Endodermal cell (in vitro differentiated cells): ENCODE results near the gene SPRR4. TPM values are rescaled to one million over a fixed set of nuclear protein-coding genes. Genes with fewer than 3 reads are reported as not detected.

ENCODE experiments used
- DNase-seq: peaks from one replicate; pipeline ENCODE4 v3.0.0-alpha.2; 2017
- H3K27ac ChIP-seq: 2 replicates; pipeline ENCODE4 v1.5.1; 2013; ENCODE audit warnings: mild to moderate bottlenecking, low read depth, low read length, moderate library complexity
- H3K27me3 ChIP-seq: 2 replicates; pipeline ENCODE4 v1.6.1; 2013; ENCODE audit warnings: mild to moderate bottlenecking, low read length, moderate library complexity; ENCODE audit not compliant: insufficient read depth, control insufficient read depth, poor library complexity, severe bottlenecking
- H3K36me3 ChIP-seq: 2 replicates; pipeline ENCODE4 v1.7.0; 2013; ENCODE audit warnings: mild to moderate bottlenecking, low read length, moderate library complexity; ENCODE audit not compliant: control insufficient read depth, insufficient read depth
- H3K4me1 ChIP-seq: one replicate; pipeline ENCODE4 v1.7.0; 2013; ENCODE audit warnings: low read length; ENCODE audit not compliant: control insufficient read depth, insufficient read depth
- H3K4me3 ChIP-seq: 2 replicates; pipeline ENCODE4 v1.5.1; 2013; ENCODE audit warnings: mild to moderate bottlenecking, low read length, moderate library complexity
- H3K9ac ChIP-seq: 2 replicates; pipeline ENCODE4 v1.6.1; 2013; ENCODE audit warnings: mild to moderate bottlenecking, low read length, moderate library complexity; ENCODE audit not compliant: poor library complexity, severe bottlenecking; ENCODE audit errors: extremely low read depth
- H3K9me3 ChIP-seq: 2 replicates; pipeline ENCODE4 v1.6.1; 2013; ENCODE audit warnings: mild to moderate bottlenecking, low read length, moderate library complexity; ENCODE audit not compliant: control insufficient read depth
- H3K27ac Mint-ChIP-seq: 2 replicates; pipeline ENCODE4 v1.8.0; 2020; ENCODE audit warnings: mixed read lengths
- H3K27me3 Mint-ChIP-seq: 2 replicates; pipeline ENCODE4 v1.8.0; 2021; ENCODE audit warnings: mild to moderate bottlenecking, mixed read lengths; ENCODE audit not compliant: insufficient read depth
- H3K36me3 Mint-ChIP-seq: 2 replicates; pipeline ENCODE4 v1.8.0; 2020; ENCODE audit warnings: low read depth, mixed read lengths
- H3K4me1 Mint-ChIP-seq: 2 replicates; pipeline ENCODE4 v1.8.0; 2020; ENCODE audit warnings: mixed read lengths
- H3K4me3 Mint-ChIP-seq: 2 replicates; pipeline ENCODE4 v1.8.0; 2020; ENCODE audit warnings: mild to moderate bottlenecking, moderate library complexity, mixed read lengths
- H3K9me3 Mint-ChIP-seq: 2 replicates; pipeline ENCODE4 v1.8.0; 2020; ENCODE audit warnings: mild to moderate bottlenecking, mixed read lengths
- WGBS, 2 experiments: methylation state at CpG; one replicate each; pipeline versions ENCODE4 v1.1.5 to v1.1.7; 2013; ENCODE audit warnings: missing lambda C conversion rate in 2 of 2, mixed read lengths in 1 of 2; ENCODE audit not compliant: insufficient coverage in 1 of 2, insufficient read length in 1 of 2; 5-methylcytosine and 5-hydroxymethylcytosine counted together
- total RNA-seq, 2 donors: library from RNA; stranded (reverse); fragmentation: NEBNext Ultra II Directional in 1 of 2; extraction: Animal tissue kit (Norgen Biotek cat#: 25700) in 1 of 2; gene quantifications; 2 replicates in 1 of 2; 3 replicates in 1 of 2; pipeline ENCODE4 v1.2.1, GENCODE V29; 2021
- TF ChIP-seq, protein P1 (sequence below): fragments of 200-600 bp; sonication (generic); conservative IDR thresholded peaks from 2 replicates; pipeline ENCODE4 v1.5.0; 2021; ENCODE audit warnings: antibody characterized with exemption, mild to moderate bottlenecking

The SPRR4 gene
- total RNA-seq, 2 donors from 2014 or later: not detected

DNA sequence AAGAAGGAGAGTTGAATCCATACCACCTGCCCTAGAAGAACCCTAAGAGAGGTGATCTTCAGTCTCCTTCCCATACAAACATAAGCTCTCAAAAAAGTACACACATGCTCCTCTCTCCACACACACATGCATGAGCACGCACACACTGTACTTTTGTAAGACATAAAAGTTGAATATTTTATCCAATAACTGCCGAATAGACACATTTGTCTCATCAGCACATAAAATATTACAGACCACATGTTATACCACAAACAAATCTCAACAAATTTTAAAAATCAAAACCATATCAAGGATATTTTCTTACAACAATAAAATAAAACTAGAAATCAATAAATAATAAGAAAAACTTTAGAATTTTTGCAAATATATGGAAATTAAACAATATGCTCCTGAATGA, 16.1 kb downstream of the SPRR4 start:
- Mint-ChIP-seq H3K27me3 (peaks cover 16% of the 10 kb centered on the region), H3K4me3 (no peak overlapping the region), H3K4me1 (no peaks in the 10 kb centered on the region), H3K27ac (no peak overlapping the region), H3K36me3 (no peaks in the 10 kb centered on the region), H3K9me3 (peaks cover 36% of the 10 kb centered on the region)
- TF ChIP-seq, protein P1, sequence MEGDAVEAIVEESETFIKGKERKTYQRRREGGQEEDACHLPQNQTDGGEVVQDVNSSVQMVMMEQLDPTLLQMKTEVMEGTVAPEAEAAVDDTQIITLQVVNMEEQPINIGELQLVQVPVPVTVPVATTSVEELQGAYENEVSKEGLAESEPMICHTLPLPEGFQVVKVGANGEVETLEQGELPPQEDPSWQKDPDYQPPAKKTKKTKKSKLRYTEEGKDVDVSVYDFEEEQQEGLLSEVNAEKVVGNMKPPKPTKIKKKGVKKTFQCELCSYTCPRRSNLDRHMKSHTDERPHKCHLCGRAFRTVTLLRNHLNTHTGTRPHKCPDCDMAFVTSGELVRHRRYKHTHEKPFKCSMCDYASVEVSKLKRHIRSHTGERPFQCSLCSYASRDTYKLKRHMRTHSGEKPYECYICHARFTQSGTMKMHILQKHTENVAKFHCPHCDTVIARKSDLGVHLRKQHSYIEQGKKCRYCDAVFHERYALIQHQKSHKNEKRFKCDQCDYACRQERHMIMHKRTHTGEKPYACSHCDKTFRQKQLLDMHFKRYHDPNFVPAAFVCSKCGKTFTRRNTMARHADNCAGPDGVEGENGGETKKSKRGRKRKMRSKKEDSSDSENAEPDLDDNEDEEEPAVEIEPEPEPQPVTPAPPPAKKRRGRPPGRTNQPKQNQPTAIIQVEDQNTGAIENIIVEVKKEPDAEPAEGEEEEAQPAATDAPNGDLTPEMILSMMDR: no peak
- Histone ChIP-seq H3K27me3 (no peaks in the 10 kb centered on the region), H3K9me3 (peaks cover 25% of the 10 kb centered on the region), H3K27ac (no peak overlapping the region), H3K36me3 (no peaks in the 10 kb centered on the region), H3K4me1 (no peaks in the 10 kb centered on the region), H3K4me3 (no peak overlapping the region), H3K9ac (no peak overlapping the region)
- no peak for DNase-seq
- 64% methylated on average over 2 of the region's 2 CpGs; no CpG with 5 or more reads in 1 of the 2 experiments for WGBS, 2 experiments

DNA sequence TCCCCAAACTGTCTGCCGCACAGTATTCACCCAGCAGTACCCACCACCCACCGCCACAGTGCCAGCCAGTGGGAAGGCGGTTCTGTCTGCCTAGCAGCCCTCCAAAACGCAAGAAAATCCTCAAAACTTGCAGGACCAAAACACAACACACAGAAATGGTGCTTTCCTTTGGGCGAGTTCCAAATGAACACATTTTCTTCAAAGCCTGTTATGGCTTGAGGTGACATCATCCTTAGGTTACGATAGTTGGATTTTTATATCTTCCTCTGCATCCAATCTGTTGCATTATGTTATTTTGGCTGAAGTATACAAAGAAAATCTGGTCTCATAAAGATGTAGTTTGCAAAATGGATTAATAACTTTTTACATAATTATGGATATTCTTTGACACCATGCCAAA, 22.7 kb downstream of the SPRR4 start:
- no peak for DNase-seq
- H3K27ac ChIP-seq: no peak overlapping the region
- peaks cover 42% of the 10 kb centered on the region for H3K9me3 ChIP-seq
- H3K36me3 Mint-ChIP-seq: no peaks in the 10 kb centered on the region
- no peaks in the 10 kb centered on the region for H3K4me1 ChIP-seq
- peaks cover 8% of the 10 kb centered on the region for H3K4me1 Mint-ChIP-seq
- no peak overlapping the region for H3K9ac ChIP-seq
- no peaks in the 10 kb centered on the region for H3K36me3 ChIP-seq
- 67 to 88% methylated on average over 3 to 6 of the region's 6 CpGs for WGBS, 2 experiments
- no peak overlapping the region for H3K27ac Mint-ChIP-seq
- H3K4me3 Mint-ChIP-seq: no peak overlapping the region
- H3K4me3 ChIP-seq: no peak overlapping the region
- peaks cover 20% of the 10 kb centered on the region for H3K9me3 Mint-ChIP-seq
- no peaks in the 10 kb centered on the region for H3K27me3 ChIP-seq
- peaks cover 11% of the 10 kb centered on the region for H3K27me3 Mint-ChIP-seq
- TF ChIP-seq, protein P1: no peak

DNA sequence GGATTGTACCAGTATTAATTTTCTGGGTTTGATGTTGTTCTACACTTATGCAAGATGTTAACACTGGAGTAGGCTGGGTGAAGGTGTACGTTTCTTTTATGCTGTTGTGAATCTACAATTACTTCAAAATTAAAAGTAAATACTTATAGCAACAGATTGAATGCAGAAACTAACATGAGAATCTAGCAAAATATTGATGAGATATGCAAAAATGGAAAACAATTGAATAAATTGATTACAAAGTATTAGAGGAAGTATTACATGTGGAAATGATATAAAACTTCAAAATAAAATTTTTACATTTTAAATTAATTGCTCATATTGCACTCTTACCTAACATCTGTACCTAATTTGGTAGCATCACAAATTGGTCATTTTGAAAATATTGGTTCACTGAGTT, 25.4 kb downstream of the SPRR4 start:
- no peak overlapping the region for H3K27ac ChIP-seq
- no peaks in the 10 kb centered on the region for H3K4me1 ChIP-seq
- Mint-ChIP-seq H3K36me3 (no peaks in the 10 kb centered on the region), H3K9me3 (peaks cover 29% of the 10 kb centered on the region), H3K4me1 (peaks cover 17% of the 10 kb centered on the region), H3K4me3 (no peak overlapping the region), H3K27ac (no peak overlapping the region), H3K27me3 (peaks cover 3% of the 10 kb centered on the region)
- no peak overlapping the region for H3K9ac ChIP-seq
- no peak overlapping the region for H3K4me3 ChIP-seq
- no peaks in the 10 kb centered on the region for H3K36me3 ChIP-seq
- TF ChIP-seq, protein P1: no peak
- peaks cover 33% of the 10 kb centered on the region for H3K9me3 ChIP-seq
- no CpG with 5 or more reads among the region's 1 CpG for WGBS, 2 experiments
- H3K27me3 ChIP-seq: no peaks in the 10 kb centered on the region
- DNase-seq: no peak
